Sigmoid colon (tissue), 7 donors: ENCODE measurements around the gene ZNF532. TPM values are rescaled to one million over a fixed set of nuclear protein-coding genes. Genes with fewer than 3 reads are reported as not detected.

ENCODE experiments used
- DNase-seq: peaks from one replicate; pipeline ENCODE4 v3.0.0-alpha.2; 2019
- H3K27ac ChIP-seq, 4 donors: fragments of 200-600 bp; sonication (generic); one replicate each; pipeline ENCODE4 v1.5.1; 2016 to 2019; ENCODE audit warnings: mild to moderate bottlenecking in 1 of 4
- H3K27me3 ChIP-seq, 3 donors: fragments of 200-600 bp; sonication (generic); one replicate each; pipeline ENCODE4 v1.5.1; 2019; ENCODE audit warnings: mild to moderate bottlenecking in 1 of 3
- H3K36me3 ChIP-seq, 4 donors: fragments of 200-600 bp; sonication (generic); one replicate each; pipeline ENCODE4 v1.5.1; 2016 to 2019
- H3K4me1 ChIP-seq, 4 donors: fragments of 200-600 bp; sonication (generic); one replicate each; pipeline ENCODE4 v1.5.1; 2017 to 2019
- H3K4me3 ChIP-seq, 4 donors: fragments of 200-600 bp; sonication (generic); one replicate each; pipeline ENCODE4 v1.5.1; 2017 to 2019; ENCODE audit warnings: mild to moderate bottlenecking in 2 of 4, moderate library complexity in 1 of 4
- H3K9me3 ChIP-seq, 4 donors: fragments of 200-600 bp in 3 of 4; sonication (generic) in 3 of 4; one replicate each; pipeline versions ENCODE4 v1.5.1 to v1.6.1; 2013 to 2019
- CTCF ChIP-seq, 4 experiments: fragments of 450-650 bp in 3 of 4; fragments of 200-600 bp in 1 of 4; IDR thresholded peaks; one replicate each; pipeline ENCODE4 v1.5.1; 2016 to 2019; ENCODE audit warnings: antibody characterized with exemption in 4 of 4, mild to moderate bottlenecking in 3 of 4, moderate library complexity in 2 of 4
- EP300 ChIP-seq, 4 donors: sonication (generic); formaldehyde crosslinking; IDR thresholded peaks; one replicate each; pipeline ENCODE4 v1.6.1; 2017; ENCODE audit warnings: antibody characterized with exemption in 4 of 4
- POLR2A ChIP-seq, 2 donors: fragments of 450-650 bp; IDR thresholded peaks; one replicate each; pipeline ENCODE4 v1.6.1; 2016; ENCODE audit warnings: antibody characterized with exemption in 2 of 2, mild to moderate bottlenecking in 2 of 2, moderate library complexity in 2 of 2
- POLR2AphosphoS5 ChIP-seq, 4 donors: sonication (generic); formaldehyde crosslinking; IDR thresholded peaks; one replicate each; pipeline ENCODE4 v1.6.1; 2017; ENCODE audit warnings: antibody characterized with exemption in 4 of 4
- WGBS, 2 donors: extraction: QIAGEN DNeasy Blood & Tissue Kit; methylation state at CpG; one replicate each; pipeline ENCODE4 v1.1.7; 2013; 5-methylcytosine and 5-hydroxymethylcytosine counted together
- intact Hi-C: fragments of 100-400 bp; cut with DNase I; formaldehyde crosslinking; loops from one replicate; pipeline ENCODE4 v1.15.1; 2023
- polyA plus RNA-seq, 3 donors: library from polyadenylated mRNA; stranded (reverse); fragments of 200-250 nt; gene quantifications; one replicate each; pipeline ENCODE4 v1.2.3, GENCODE V29; 2013
- total RNA-seq, 4 donors: library from RNA; depleted of rRNA; stranded (reverse); fragments of >200 nt; gene quantifications; one replicate each; pipeline ENCODE4 v1.1.0, GENCODE V29; 2016
- donor health status: healthy with polysubstance abuse.
- donor health status: Bipolar disorder and iron deficiency.
- donor health status: healthy.

ZNF532 gene
- total and polyA plus RNA-seq, 7 donors = 1.4 to 104 (median 71.0) TPM

GRCh38 chr18:58887613-58887963 is 22.9 kb downstream of the ZNF532 start:
- DNase-seq = peak; percentile 80
- H3K9me3 ChIP-seq = no peaks in the 10 kb centered on the region
- intact Hi-C loops = no loop called here
- peaks cover 0 to 30% (median 13%) of the 10 kb centered on the region in 4 donors for H3K4me1 ChIP-seq
- WGBS, 2 donors = 46 to 79% methylated on average over 10 of the region's 10 CpGs
- H3K4me3 ChIP-seq = no peak overlapping the region
- no peaks in the 10 kb centered on the region for H3K27me3 ChIP-seq
- H3K36me3 ChIP-seq = peaks cover 0 to 35% (median 0%) of the 10 kb centered on the region in 4 donors
- H3K27ac ChIP-seq = peak overlapping the region; percentile 45 to 69 (median 54)
- TF ChIP-seq POLR2AphosphoS5 (IDR thresholded peaks at IDR 0.05) = peak in 1 of 4 donors; percentile 7
- TF ChIP-seq POLR2A (IDR thresholded peaks at IDR 0.05) = no peak

- peaks cover 0 to 6% (median 0%) of the 10 kb centered on the region in 4 donors for H3K36me3 ChIP-seq
- no peaks in the 10 kb centered on the region for H3K27me3 ChIP-seq
- TF ChIP-seq EP300 (IDR thresholded peaks at IDR 0.05) = no peak
- no peak for TF ChIP-seq POLR2A (IDR thresholded peaks at IDR 0.05)
- TF ChIP-seq CTCF (IDR thresholded peaks at IDR 0.05) = no peak
- no peak for TF ChIP-seq POLR2AphosphoS5 (IDR thresholded peaks at IDR 0.05)
- peaks cover 0 to 29% (median 15%) of the 10 kb centered on the region in 4 donors for H3K4me1 ChIP-seq
- no peaks in the 10 kb centered on the region for H3K9me3 ChIP-seq
- H3K4me3 ChIP-seq = peak overlapping the region in 1 of 4 donors; percentile 17
- intact Hi-C loops = no loop called here
- peak overlapping the region; percentile 0 to 33 (median 13) for H3K27ac ChIP-seq
- 86 to 91% methylated on average over 2 of the region's 2 CpGs for WGBS, 2 donors
- no peak for DNase-seq
Observed at GRCh38 chr18:58891776-58892175, 27.1 kb downstream of the ZNF532 start.

- intact Hi-C loops = no loop called here
- Histone ChIP-seq H3K4me1 (peaks cover 0 to 27% (median 14%) of the 10 kb centered on the region in 4 donors), H3K9me3 (no peaks in the 10 kb centered on the region), H3K36me3 (peaks cover 0 to 6% (median 0%) of the 10 kb centered on the region in 4 donors), H3K27ac (peak overlapping the region in 1 of 4 donors; percentile 33), H3K4me3 (no peak overlapping the region), H3K27me3 (no peaks in the 10 kb centered on the region)
- TF ChIP-seq POLR2A (IDR thresholded peaks at IDR 0.05) = no peak
- TF ChIP-seq EP300 (IDR thresholded peaks at IDR 0.05) = no peak
- TF ChIP-seq POLR2AphosphoS5 (IDR thresholded peaks at IDR 0.05) = no peak
- TF ChIP-seq CTCF (IDR thresholded peaks at IDR 0.05) = no peak
- 87 to 91% methylated on average over 6 of the region's 6 CpGs for WGBS, 2 donors
- no peak for DNase-seq
Observed at GRCh38 chr18:58892488-58892887, 27.8 kb downstream of the ZNF532 start.

- no peak overlapping the region for H3K4me3 ChIP-seq
- no peak for TF ChIP-seq POLR2A (IDR thresholded peaks at IDR 0.05)
- H3K27ac ChIP-seq = no peak overlapping the region
- 93 to 94% methylated on average over 12 of the region's 12 CpGs for WGBS, 2 donors
- intact Hi-C loops = no loop called here
- peaks cover 0 to 27% (median 14%) of the 10 kb centered on the region in 4 donors for H3K4me1 ChIP-seq
- H3K36me3 ChIP-seq = peaks cover 0 to 6% (median 0%) of the 10 kb centered on the region in 4 donors
- no peak for DNase-seq
- H3K27me3 ChIP-seq = no peaks in the 10 kb centered on the region
- no peaks in the 10 kb centered on the region for H3K9me3 ChIP-seq
Observed at GRCh38 chr18:58893388-58894099, 28.9 kb downstream of the ZNF532 start.

DNA sequence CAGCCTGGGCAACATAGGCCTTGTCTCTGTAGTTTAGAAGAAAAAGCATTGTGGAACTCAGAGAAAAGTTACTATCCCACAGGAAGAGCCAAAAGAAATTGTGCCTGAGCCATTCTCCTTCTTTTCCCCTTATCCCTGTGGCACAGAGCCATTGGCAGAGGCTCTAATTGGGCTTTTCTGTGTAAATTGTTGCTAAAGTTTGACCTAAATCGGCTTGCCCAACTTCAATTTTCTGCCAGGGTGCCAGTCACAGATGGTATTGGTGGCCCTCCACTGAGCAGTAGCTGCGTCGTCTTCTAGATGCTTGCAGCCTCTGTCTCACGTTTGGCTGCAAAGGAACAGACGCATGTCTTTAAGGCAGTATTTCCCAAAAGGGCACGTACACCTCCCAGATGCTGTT is 30.3 kb downstream of the ZNF532 start:
- no peak for DNase-seq
- H3K27ac ChIP-seq = no peak overlapping the region
- no peaks in the 10 kb centered on the region for H3K27me3 ChIP-seq
- no peak for TF ChIP-seq CTCF (IDR thresholded peaks at IDR 0.05)
- no peak for TF ChIP-seq POLR2A (IDR thresholded peaks at IDR 0.05)
- no peak for TF ChIP-seq POLR2AphosphoS5 (IDR thresholded peaks at IDR 0.05)
- TF ChIP-seq EP300 (IDR thresholded peaks at IDR 0.05) = no peak
- H3K4me1 ChIP-seq = peaks cover 0 to 27% (median 16%) of the 10 kb centered on the region in 4 donors
- intact Hi-C loops = no loop called here
- 85% methylated on average over 6 of the region's 6 CpGs for WGBS, 2 donors
- H3K4me3 ChIP-seq = no peak overlapping the region
- no peaks in the 10 kb centered on the region for H3K9me3 ChIP-seq
- peaks cover 0 to 11% (median 0%) of the 10 kb centered on the region in 4 donors for H3K36me3 ChIP-seq
